ENCODE data around the gene ARHGEF7. TPM values are rescaled to one million over a fixed set of nuclear protein-coding genes. Genes with fewer than 3 reads are reported as not detected.

Gene ARHGEF7
- total RNA-seq, 1 donor from 2014 or later: 63.7 TPM

DNA sequence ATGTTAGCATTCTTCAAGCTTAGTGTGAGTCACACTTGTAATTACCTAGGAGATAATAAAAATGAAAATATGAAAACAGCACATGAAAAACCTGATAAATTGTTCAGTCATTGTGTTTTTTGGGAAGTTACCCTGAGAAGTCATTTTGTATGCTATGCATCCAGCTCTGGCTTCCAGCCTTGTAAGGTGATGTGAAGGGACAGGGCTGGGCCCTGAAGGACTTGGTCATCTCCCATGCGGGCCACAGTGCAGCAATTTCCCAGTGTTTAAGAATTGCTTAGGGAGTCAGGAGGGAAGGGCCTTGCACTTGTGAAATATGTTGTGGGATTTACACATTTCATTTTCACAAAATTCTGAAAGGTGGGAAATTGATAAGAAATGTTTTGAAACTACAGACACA, 41.3 kb downstream of the ARHGEF7 start:
- Histone ChIP-seq H3K27me3 (ENCODE audit: low read depth) (no peaks in the 10 kb centered on the region), H3K27ac (no peak overlapping the region), H3K4me3 (no peak overlapping the region), H3K36me3 (peaks cover 4% of the 10 kb centered on the region), H3K9me3 (no peaks in the 10 kb centered on the region), H3K4me1 (peaks cover 45% of the 10 kb centered on the region)
- intact Hi-C loops (cut with DNase I): no loop called here
- TF ChIP-seq, protein P1, sequence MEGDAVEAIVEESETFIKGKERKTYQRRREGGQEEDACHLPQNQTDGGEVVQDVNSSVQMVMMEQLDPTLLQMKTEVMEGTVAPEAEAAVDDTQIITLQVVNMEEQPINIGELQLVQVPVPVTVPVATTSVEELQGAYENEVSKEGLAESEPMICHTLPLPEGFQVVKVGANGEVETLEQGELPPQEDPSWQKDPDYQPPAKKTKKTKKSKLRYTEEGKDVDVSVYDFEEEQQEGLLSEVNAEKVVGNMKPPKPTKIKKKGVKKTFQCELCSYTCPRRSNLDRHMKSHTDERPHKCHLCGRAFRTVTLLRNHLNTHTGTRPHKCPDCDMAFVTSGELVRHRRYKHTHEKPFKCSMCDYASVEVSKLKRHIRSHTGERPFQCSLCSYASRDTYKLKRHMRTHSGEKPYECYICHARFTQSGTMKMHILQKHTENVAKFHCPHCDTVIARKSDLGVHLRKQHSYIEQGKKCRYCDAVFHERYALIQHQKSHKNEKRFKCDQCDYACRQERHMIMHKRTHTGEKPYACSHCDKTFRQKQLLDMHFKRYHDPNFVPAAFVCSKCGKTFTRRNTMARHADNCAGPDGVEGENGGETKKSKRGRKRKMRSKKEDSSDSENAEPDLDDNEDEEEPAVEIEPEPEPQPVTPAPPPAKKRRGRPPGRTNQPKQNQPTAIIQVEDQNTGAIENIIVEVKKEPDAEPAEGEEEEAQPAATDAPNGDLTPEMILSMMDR (IDR thresholded peaks at IDR 0.05): no peak
- ATAC-seq (no peak), DNase-seq (no peak)

DNA sequence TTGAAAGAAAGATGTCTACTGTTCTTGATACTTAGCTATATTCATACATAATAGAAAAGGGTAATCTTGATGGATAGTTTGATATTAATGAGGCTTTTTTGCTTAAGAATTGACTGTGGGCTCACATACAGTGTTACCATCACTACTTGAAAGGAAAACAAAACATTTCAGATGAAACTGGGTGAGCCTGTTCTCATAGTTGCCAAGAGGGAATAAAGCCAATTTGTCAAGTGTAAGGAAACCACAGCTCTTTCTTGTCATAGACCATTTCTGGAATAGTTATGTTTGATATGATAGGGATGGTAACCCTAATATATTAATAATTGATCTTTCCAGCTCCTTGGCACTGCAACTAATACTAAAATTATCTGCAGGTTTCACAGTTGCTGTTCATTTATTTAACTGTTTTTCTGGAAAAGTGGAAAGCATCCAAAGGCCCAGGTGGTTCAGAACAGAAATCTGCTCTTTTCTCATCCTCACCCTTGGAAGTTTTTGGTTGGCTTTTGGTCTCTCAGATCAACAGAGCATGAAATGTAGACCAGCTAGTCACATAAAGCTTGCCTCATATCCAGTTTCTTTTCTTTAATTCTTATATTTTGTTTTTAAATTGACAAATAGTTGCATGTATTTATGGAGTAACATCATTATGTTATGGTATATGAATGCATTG, 43.2 kb downstream of the ARHGEF7 start:
- H3K9me3 ChIP-seq: no peaks in the 10 kb centered on the region
- H3K27ac ChIP-seq: no peak overlapping the region
- DNase-seq: no peak
- intact Hi-C loops (cut with DNase I): no loop called here
- ATAC-seq: no peak
- TF ChIP-seq, protein P1 (IDR thresholded peaks at IDR 0.05): no peak
- no peak overlapping the region for H3K4me3 ChIP-seq
- peaks cover 4% of the 10 kb centered on the region for H3K36me3 ChIP-seq
- H3K27me3 ChIP-seq (ENCODE audit: low read depth): no peaks in the 10 kb centered on the region
- peaks cover 59% of the 10 kb centered on the region for H3K4me1 ChIP-seq

DNA sequence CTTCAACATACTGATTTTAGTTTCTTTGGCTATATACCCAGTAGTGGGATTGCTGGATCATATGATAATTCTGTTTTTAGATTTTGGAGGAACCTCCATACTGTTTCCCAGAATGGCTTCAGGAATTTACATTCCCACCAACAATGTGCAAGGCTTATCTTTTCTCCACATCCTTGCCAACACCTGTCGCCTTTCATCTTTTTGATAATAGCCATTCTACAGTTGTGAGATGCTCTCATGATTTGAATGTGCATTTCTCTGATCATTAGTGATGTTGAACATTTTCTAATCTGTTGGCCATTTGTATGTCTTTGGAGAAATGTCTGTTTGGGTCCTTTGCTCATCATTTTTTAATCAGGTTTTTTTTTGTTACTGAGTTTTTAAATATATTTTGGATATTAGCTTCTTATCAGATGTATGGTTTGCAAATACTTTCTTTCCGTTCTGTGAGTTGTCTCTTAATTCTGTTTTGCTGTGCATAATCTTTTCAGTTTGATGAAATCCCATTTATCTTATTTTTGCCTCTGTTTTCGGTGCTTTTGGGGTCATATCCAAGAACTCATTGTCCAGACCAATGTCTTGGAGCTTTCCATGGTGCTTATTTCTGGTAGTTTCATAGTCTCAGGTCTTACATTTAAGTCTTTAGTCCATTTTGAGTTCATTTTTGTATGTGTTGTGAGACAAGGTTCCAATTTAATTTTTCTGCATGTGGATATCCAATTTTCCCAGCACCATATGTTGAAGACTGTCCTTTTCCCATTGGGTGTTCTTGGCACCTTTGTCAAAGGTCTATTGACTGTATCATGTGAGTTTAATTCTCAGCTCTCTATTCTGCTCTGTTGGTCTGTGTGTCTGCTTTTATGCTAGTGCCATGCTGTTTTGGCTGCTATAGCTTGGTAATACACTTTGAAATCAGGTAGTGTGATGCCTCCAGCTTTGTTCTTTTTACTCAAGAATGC, 44.5 kb downstream of the ARHGEF7 start:
- no peak for DNase-seq
- Histone ChIP-seq H3K9me3 (no peaks in the 10 kb centered on the region), H3K27ac (no peak overlapping the region), H3K4me1 (peaks cover 54% of the 10 kb centered on the region), H3K36me3 (peaks cover 9% of the 10 kb centered on the region), H3K27me3 (ENCODE audit: low read depth) (no peaks in the 10 kb centered on the region), H3K4me3 (no peak overlapping the region)
- intact Hi-C loops (cut with DNase I): no loop called here
- TF ChIP-seq, protein P1 (IDR thresholded peaks at IDR 0.05): no peak
- ATAC-seq: no peak

DNA sequence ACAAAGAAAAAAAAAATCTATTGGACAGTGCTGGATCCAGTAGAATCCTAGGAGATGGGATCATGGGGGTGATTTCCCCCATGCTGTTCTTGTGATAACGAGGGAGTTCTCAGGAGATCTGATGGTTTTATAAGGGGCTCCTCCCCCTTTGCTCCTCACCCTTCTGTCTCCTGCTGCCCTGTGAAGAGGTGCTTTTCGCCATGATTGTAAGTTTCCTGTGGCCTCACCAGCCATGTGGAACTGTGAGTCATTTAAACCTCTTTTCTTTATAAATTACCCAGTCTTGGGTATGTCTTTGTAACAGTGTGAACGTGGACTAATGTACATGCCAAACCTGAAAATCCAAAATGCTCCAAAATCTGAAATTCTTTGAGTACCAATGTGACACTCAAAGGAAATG, 45.5 kb downstream of the ARHGEF7 start:
- intact Hi-C loops (cut with DNase I): no loop called here
- Histone ChIP-seq H3K27ac (no peak overlapping the region), H3K36me3 (peaks cover 9% of the 10 kb centered on the region), H3K27me3 (ENCODE audit: low read depth) (no peaks in the 10 kb centered on the region), H3K4me3 (no peak overlapping the region), H3K4me1 (peaks cover 49% of the 10 kb centered on the region), H3K9me3 (no peaks in the 10 kb centered on the region)
- DNase-seq (no peak), ATAC-seq (no peak)
- TF ChIP-seq, protein P1 (IDR thresholded peaks at IDR 0.05): no peak

DNA sequence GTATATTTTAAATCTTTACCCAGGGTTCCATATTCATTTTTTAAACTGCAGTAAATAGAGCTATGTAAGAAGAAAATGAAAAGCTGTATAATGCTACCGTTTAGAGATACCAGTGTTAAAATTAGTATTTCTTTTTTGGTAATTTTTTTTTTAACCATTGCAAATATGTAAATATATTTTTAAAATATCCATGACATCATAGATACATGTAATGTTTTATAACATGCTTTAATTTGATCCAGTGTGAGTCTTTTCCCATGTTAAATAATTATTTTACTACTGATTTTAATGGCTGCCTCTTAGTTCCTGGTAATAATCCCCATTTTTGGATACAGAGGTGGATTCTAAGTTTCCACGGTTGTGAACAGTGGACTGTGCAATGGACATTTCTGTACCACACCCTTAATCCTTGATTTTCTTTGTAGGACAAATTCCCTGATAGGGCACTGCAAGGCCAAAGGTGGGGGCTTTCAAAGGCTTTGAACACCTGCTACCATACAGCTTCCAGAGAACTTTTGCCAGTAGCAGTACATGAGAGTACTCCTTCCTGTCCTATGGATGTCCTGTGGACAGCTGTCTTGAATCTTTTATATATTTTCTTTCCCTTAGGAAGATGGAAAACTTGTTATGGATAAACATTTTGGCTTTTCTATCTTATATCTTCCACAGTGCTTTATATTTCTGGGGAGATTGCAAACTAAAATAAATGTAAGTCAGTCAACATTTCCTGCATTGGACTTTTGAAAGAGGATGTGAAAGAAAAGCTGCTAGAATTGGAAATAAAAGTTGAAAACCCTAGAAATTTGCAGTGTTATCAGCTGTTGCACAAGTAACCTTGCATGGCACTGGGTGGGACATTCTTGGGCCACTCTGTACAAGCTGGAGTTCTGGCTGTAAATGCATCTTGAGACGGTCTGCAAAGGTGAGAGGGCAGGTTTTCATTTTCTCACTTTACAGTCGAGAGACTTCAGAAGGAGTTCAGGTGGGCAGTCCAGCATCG, 46.8 kb downstream of the ARHGEF7 start:
- no peak overlapping the region for H3K27ac ChIP-seq
- DNase-seq: no peak
- H3K4me1 ChIP-seq: peaks cover 47% of the 10 kb centered on the region
- TF ChIP-seq, protein P1 (IDR thresholded peaks at IDR 0.05): no peak
- no peaks in the 10 kb centered on the region for H3K27me3 ChIP-seq (ENCODE audit: low read depth)
- intact Hi-C loops (cut with DNase I): no loop called here
- H3K4me3 ChIP-seq: no peak overlapping the region
- ATAC-seq: no peak
- no peaks in the 10 kb centered on the region for H3K9me3 ChIP-seq
- peaks cover 9% of the 10 kb centered on the region for H3K36me3 ChIP-seq

Measured in lower lobe of right lung (tissue), 2 donors.